Posterior cingulate gyrus (tissue), 11 donors: Measurements from ENCODE around the gene TRPC6.

Experiments used
- DNase-seq, 10 donors: peaks; one replicate each; pipeline versions ENCODE4 v3.0.0 to v3.0.0-alpha.2; 2020 to 2021; ENCODE audit warnings: mixed read lengths in 3 of 10
- intact Hi-C: fragments of 100-400 bp; cut with DNase I; formaldehyde crosslinking; loops from one replicate; pipeline ENCODE4 v1.15.1; 2023

The TRPC6 gene

DNA sequence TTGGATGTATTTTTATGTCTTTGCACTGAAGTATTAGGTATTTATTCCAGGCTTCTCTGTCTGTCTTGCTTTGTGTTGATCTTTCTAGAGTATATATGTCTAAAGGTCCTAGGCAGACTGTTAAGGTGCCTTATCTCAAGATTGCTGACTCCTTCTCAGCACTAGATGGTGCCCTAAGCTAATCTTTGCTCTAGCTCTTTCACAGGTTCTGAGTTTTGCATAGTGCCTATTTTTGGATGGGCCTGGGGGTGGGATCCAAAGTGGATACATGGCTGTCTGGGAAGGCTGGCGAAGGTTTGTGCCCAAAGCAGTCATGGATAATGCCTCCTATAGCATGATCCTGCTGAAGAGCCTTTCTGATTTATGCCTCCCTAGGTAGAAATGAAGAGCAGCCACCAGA, 154.9 kb downstream of the TRPC6 start:
- intact Hi-C loops: no loop called here
- no peak for DNase-seq

DNA sequence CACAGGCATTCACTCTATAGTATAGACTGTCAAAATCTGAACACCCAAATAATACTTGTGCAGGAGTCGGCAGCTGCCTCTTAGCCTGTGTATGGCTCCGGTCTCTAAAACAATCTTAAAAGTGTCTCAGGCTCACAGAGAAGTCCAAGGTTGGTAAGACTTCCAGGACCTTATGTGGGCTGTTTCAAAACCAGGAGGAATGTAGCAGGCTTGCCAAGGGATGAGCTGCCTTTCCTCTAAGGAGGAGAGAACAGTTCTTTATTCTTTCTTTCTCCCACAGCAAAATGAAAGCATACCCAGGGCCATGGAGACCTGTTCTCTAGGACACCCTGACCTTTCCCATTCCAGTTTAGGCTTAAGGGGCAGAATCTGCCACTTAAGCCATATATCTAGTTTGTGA, 176.5 kb downstream of the TRPC6 start:
- no peak for DNase-seq
- intact Hi-C loops: no loop called here
